SK-N-SH treated with all-trans-retinoic acid at 6 μM for 48 hours (cell line): ENCODE data around the gene CELF5.
"Not testable (repeated sequence)": the region's sequence is repeated elsewhere in the genome, so short reads cannot be mapped to it uniquely, and the experiment has no call there.

Experiments used
- ATAC-seq: fragments of 200-7000 bp; cut with Tn5 transposase; 3 replicates; pipeline ENCODE4 v1.9.1; 2020; ENCODE audit warnings: mild to moderate bottlenecking, moderate library complexity
- CSDC2 ChIP-seq: fragments of 250-450 bp; sonication (Bioruptor Pico); IDR thresholded peaks from 2 replicates; pipeline ENCODE4 v1.5.0; 2020; ENCODE audit warnings: mild to moderate bottlenecking, moderate library complexity
- CSRNP3 ChIP-seq: fragments of 250-450 bp; sonication (Bioruptor Pico); IDR thresholded peaks from 2 replicates; pipeline ENCODE4 v1.5.1; 2021; ENCODE audit warnings: mild to moderate bottlenecking, moderate library complexity
- ESRRG ChIP-seq: fragments of 250-450 bp; sonication (Bioruptor Pico); IDR thresholded peaks from 2 replicates; pipeline ENCODE4 v1.6.1; 2021; ENCODE audit warnings: mild to moderate bottlenecking
- GLIS3 ChIP-seq: fragments of 250-450 bp; sonication (Bioruptor Pico); IDR thresholded peaks from 2 replicates; pipeline ENCODE4 v1.5.0; 2020; ENCODE audit warnings: mild to moderate bottlenecking, moderate library complexity
- ISL1 ChIP-seq: fragments of 250-450 bp; sonication (Bioruptor Pico); IDR thresholded peaks from 2 replicates; pipeline ENCODE4 v2.1.2; 2022; ENCODE audit warnings: mild to moderate bottlenecking, moderate library complexity
- OSR1 ChIP-seq: fragments of 250-450 bp; sonication (Bioruptor Pico); IDR thresholded peaks from 2 replicates; pipeline ENCODE4 v1.8.0; 2022; ENCODE audit warnings: moderate library complexity, mild to moderate bottlenecking, inconsistent platforms
- PATZ1 ChIP-seq: fragments of 250-450 bp; sonication (Bioruptor Pico); IDR thresholded peaks from 2 replicates; pipeline ENCODE4 v1.8.0; 2020; ENCODE audit warnings: mild to moderate bottlenecking, moderate library complexity, borderline replicate concordance
- POU6F1 ChIP-seq: fragments of 250-450 bp; sonication (Bioruptor Pico); IDR thresholded peaks from 2 replicates; pipeline ENCODE4 v1.8.0; 2021; ENCODE audit warnings: low read depth, mild to moderate bottlenecking, moderate library complexity, borderline replicate concordance
- SNAI2 ChIP-seq: fragments of 250-450 bp; sonication (Bioruptor Pico); IDR thresholded peaks from 2 replicates; pipeline ENCODE4 v1.5.0; 2020; ENCODE audit warnings: mild to moderate bottlenecking, moderate library complexity
- TCF4 ChIP-seq: fragments of 250-450 bp; sonication (Bioruptor Pico); IDR thresholded peaks from 2 replicates; pipeline ENCODE4 v1.8.0; 2021; ENCODE audit warnings: mild to moderate bottlenecking, moderate library complexity, borderline replicate concordance
- TOX ChIP-seq: fragments of 250-450 bp; sonication (Bioruptor Pico); IDR thresholded peaks from 2 replicates; pipeline ENCODE4 v1.8.0; 2021; ENCODE audit warnings: mild to moderate bottlenecking, moderate library complexity, borderline replicate concordance
- TSHZ2 ChIP-seq: fragments of 250-450 bp; sonication (Bioruptor Pico); IDR thresholded peaks from 2 replicates; pipeline ENCODE4 v1.5.0; 2020; ENCODE audit warnings: mild to moderate bottlenecking, moderate library complexity
- ZC3H10 ChIP-seq: fragments of 250-450 bp; sonication (Bioruptor Pico); IDR thresholded peaks from 2 replicates; pipeline ENCODE4 v1.5.1; 2021; ENCODE audit warnings: mild to moderate bottlenecking, moderate library complexity
- ZFP3 ChIP-seq: fragments of 250-450 bp; sonication (Bioruptor Pico); IDR thresholded peaks from 2 replicates; pipeline ENCODE4 v1.5.0; 2020; ENCODE audit warnings: mild to moderate bottlenecking, moderate library complexity
- ZFP30 ChIP-seq: fragments of 450-650 bp; formaldehyde crosslinking; IDR thresholded peaks from 2 replicates; pipeline ENCODE4 v1.5.0; 2022; ENCODE audit warnings: mild to moderate bottlenecking, moderate library complexity
- ZNF565 ChIP-seq: fragments of 450-650 bp; formaldehyde crosslinking; conservative IDR thresholded peaks from 2 replicates; pipeline ENCODE4 v1.5.0; 2020; ENCODE audit warnings: low read depth, mild to moderate bottlenecking, moderate library complexity
- ZNF70 ChIP-seq: fragments of 450-650 bp; formaldehyde crosslinking; IDR thresholded peaks from 2 replicates; pipeline ENCODE4 v1.5.0; 2020; ENCODE audit warnings: mild to moderate bottlenecking, moderate library complexity
- ZNF8 ChIP-seq: fragments of 450-650 bp; formaldehyde crosslinking; IDR thresholded peaks from 2 replicates; pipeline ENCODE4 v1.5.0; 2020; ENCODE audit warnings: mild to moderate bottlenecking, moderate library complexity

CELF5 gene

GRCh38 chr19:3216874-3217273 is 7.6 kb upstream of the CELF5 start (continued):
- no peak for TF ChIP-seq PATZ1 (CRISPR knock-in tag)
- TF ChIP-seq, all 23 proteins: peak for 0

- no peak for ATAC-seq
- TF ChIP-seq TSHZ2 (CRISPR knock-in tag), result no peak
- no peak for TF ChIP-seq ZNF8
- no peak for TF ChIP-seq CSDC2 (CRISPR knock-in tag)
- no peak for TF ChIP-seq SNAI2
Observed at GRCh38 chr19:3220576-3220975, 3.9 kb upstream of the CELF5 start.

GRCh38 chr19:3221576-3221975 is 2.9 kb upstream of the CELF5 start:
- ATAC-seq, result not testable (repeated sequence)

GRCh38 chr19:3222709-3223108 is 1.8 kb upstream of the CELF5 start:
- no peak for ATAC-seq
- TF ChIP-seq POU6F1 (CRISPR knock-in tag) (no peak), TSHZ2 (CRISPR knock-in tag) (no peak), ESRRG (no peak), ZNF8 (no peak), ZNF70 (no peak), ISL1 (no peak), TOX (CRISPR knock-in tag) (no peak), ZFP30 (CRISPR knock-in tag) (no peak), CSRNP3 (no peak), ZNF565 (CRISPR knock-in tag) (no peak), OSR1 (no peak), GLIS3 (CRISPR knock-in tag) (no peak), ZC3H10 (no peak), PATZ1 (CRISPR knock-in tag) (no peak), ZFP3 (CRISPR knock-in tag) (no peak), TCF4 (no peak), CSDC2 (CRISPR knock-in tag) (no peak)
